ENCODE measurements around the gene INTS6. TPM values are rescaled to one million over a fixed set of nuclear protein-coding genes. Genes with fewer than 3 reads are reported as not detected.

Gene INTS6
- total and polyA plus RNA-seq, 4 donors, result 9.5 to 57.7 (median 21.1) TPM

- Histone ChIP-seq H3K9ac (ENCODE audit: insufficient read depth in 1 of 2, low read length in 2 of 2) (no peak overlapping the region), H3K9me3 (ENCODE audit: control insufficient read depth in 4 of 4, insufficient read depth in 3 of 4, low read length in 3 of 4) (no peaks in the 10 kb centered on the region), H3K4me1 (ENCODE audit: control insufficient read depth in 5 of 5, insufficient read depth in 5 of 5, low read length in 5 of 5) (no peaks in the 10 kb centered on the region), H3K36me3 (ENCODE audit: control insufficient read depth in 4 of 4, insufficient read depth in 4 of 4, low read length in 4 of 4) (no peaks in the 10 kb centered on the region), H3K27ac (ENCODE audit: low read depth in 1 of 2, low read length in 1 of 2) (no peak overlapping the region), H3K4me3 (no peak overlapping the region), H3K27me3 (ENCODE audit: control insufficient read depth in 3 of 3, insufficient read depth in 3 of 3, low read length in 2 of 3) (no peaks in the 10 kb centered on the region)
- no peak for ATAC-seq (ENCODE audit: insufficient read depth, low FRiP score)
- no peak for DNase-seq
- no peak for TF ChIP-seq CTCF (IDR thresholded peaks at IDR 0.05; ENCODE audit: control extremely low read depth, extremely low read depth)
- WGBS, 2 donors, result 89 to 95% methylated on average over 4 of the region's 4 CpGs
Observed at GRCh38 chr13:51501096-51501495, 48.3 kb upstream of the INTS6 start.

GRCh38 chr13:51500687-51501086 is 47.9 kb upstream of the INTS6 start:
- Histone ChIP-seq H3K36me3 (ENCODE audit: control insufficient read depth in 4 of 4, insufficient read depth in 4 of 4, low read length in 4 of 4) (no peaks in the 10 kb centered on the region), H3K9me3 (ENCODE audit: control insufficient read depth in 4 of 4, insufficient read depth in 3 of 4, low read length in 3 of 4) (no peaks in the 10 kb centered on the region), H3K4me1 (ENCODE audit: control insufficient read depth in 5 of 5, insufficient read depth in 5 of 5, low read length in 5 of 5) (no peaks in the 10 kb centered on the region), H3K9ac (ENCODE audit: insufficient read depth in 1 of 2, low read length in 2 of 2) (no peak overlapping the region), H3K27ac (ENCODE audit: low read depth in 1 of 2, low read length in 1 of 2) (no peak overlapping the region), H3K27me3 (ENCODE audit: control insufficient read depth in 3 of 3, insufficient read depth in 3 of 3, low read length in 2 of 3) (no peaks in the 10 kb centered on the region), H3K4me3 (no peak overlapping the region)
- DNase-seq (no peak), ATAC-seq (ENCODE audit: insufficient read depth, low FRiP score) (no peak)
- 26 to 58% methylated on average over 2 of the region's 2 CpGs for WGBS, 2 donors
- TF ChIP-seq CTCF (IDR thresholded peaks at IDR 0.05; ENCODE audit: control extremely low read depth, extremely low read depth), result no peak

- 91 to 93% methylated on average over 4 of the region's 4 CpGs for WGBS, 2 donors
- Histone ChIP-seq H3K9me3 (ENCODE audit: control insufficient read depth in 4 of 4, insufficient read depth in 3 of 4, low read length in 3 of 4) (no peaks in the 10 kb centered on the region), H3K4me1 (ENCODE audit: control insufficient read depth in 5 of 5, insufficient read depth in 5 of 5, low read length in 5 of 5) (no peaks in the 10 kb centered on the region), H3K4me3 (no peak overlapping the region), H3K27me3 (ENCODE audit: control insufficient read depth in 3 of 3, insufficient read depth in 3 of 3, low read length in 2 of 3) (no peaks in the 10 kb centered on the region), H3K27ac (ENCODE audit: low read depth in 1 of 2, low read length in 1 of 2) (no peak overlapping the region), H3K9ac (ENCODE audit: insufficient read depth in 1 of 2, low read length in 2 of 2) (no peak overlapping the region), H3K36me3 (ENCODE audit: control insufficient read depth in 4 of 4, insufficient read depth in 4 of 4, low read length in 4 of 4) (no peaks in the 10 kb centered on the region)
- no peak for ATAC-seq (ENCODE audit: insufficient read depth, low FRiP score)
- no peak for TF ChIP-seq CTCF (IDR thresholded peaks at IDR 0.05; ENCODE audit: control extremely low read depth, extremely low read depth)
- no peak for DNase-seq
Observed at GRCh38 chr13:51499841-51500240, 47.0 kb upstream of the INTS6 start.

- Histone ChIP-seq H3K36me3 (ENCODE audit: control insufficient read depth in 4 of 4, insufficient read depth in 4 of 4, low read length in 4 of 4) (no peaks in the 10 kb centered on the region), H3K9ac (ENCODE audit: insufficient read depth in 1 of 2, low read length in 2 of 2) (no peak overlapping the region), H3K27ac (ENCODE audit: low read depth in 1 of 2, low read length in 1 of 2) (no peak overlapping the region), H3K4me3 (no peak overlapping the region), H3K9me3 (ENCODE audit: control insufficient read depth in 4 of 4, insufficient read depth in 3 of 4, low read length in 3 of 4) (no peaks in the 10 kb centered on the region), H3K4me1 (ENCODE audit: control insufficient read depth in 5 of 5, insufficient read depth in 5 of 5, low read length in 5 of 5) (no peaks in the 10 kb centered on the region), H3K27me3 (ENCODE audit: control insufficient read depth in 3 of 3, insufficient read depth in 3 of 3, low read length in 2 of 3) (no peaks in the 10 kb centered on the region)
- 52 to 84% methylated on average over 1 of the region's 1 CpG for WGBS, 2 donors
- no peak for TF ChIP-seq CTCF (IDR thresholded peaks at IDR 0.05; ENCODE audit: control extremely low read depth, extremely low read depth)
- ATAC-seq (ENCODE audit: insufficient read depth, low FRiP score) (no peak), DNase-seq (peak in 2 of 3 donors; percentile 16 to 40)
Observed at GRCh38 chr13:51495316-51495715, 42.5 kb upstream of the INTS6 start.

Measured in lung (tissue), 12 donors.